Activated CD4-positive, alpha-beta T cell treated with anti-CD3 and anti-CD28 coated beads, Interleukin-2, Interleukin-4, amounts not matched to agents 100 ng/mL and 50 ng/mL, durations not matched to agents 16 hours and 8 hours (primary cell): Measurements from ENCODE around the gene BAG2.
A peak's percentile ranks its signal among the peaks of the same experiment; 100 is the strongest.

Experiments used
- DNase-seq: peaks from one replicate; pipeline ENCODE4 v3.0.0-alpha.2; 2020; ENCODE audit warnings: low spot score

The BAG2 gene

GRCh38 chr6:57221936-57222742, 50.0 kb downstream of the BAG2 start, which contains the start of gene RAB23:
TSS of gene RAB23 (minus strand) at chr6:57222307. CDS start at chr6:57210380, 11,927 bp downstream.
- DNase-seq, result peak; percentile 83

GRCh38 chr6:57222743-57223077, 50.6 kb downstream of the BAG2 start:
- DNase-seq, result no peak

- DNase-seq, result no peak
Observed at GRCh38 chr6:57224769-57225515, 52.8 kb downstream of the BAG2 start.

GRCh38 chr6:57226221-57226620, 54.1 kb downstream of the BAG2 start:
- no peak for DNase-seq
